ENCODE data around the gene CAMK1G.

CAMK1G gene

GRCh38 chr1:209583408-209583807 is at the start of gene CAMK1G:
TSS of gene CAMK1G (plus strand) at chr1:209583714. CDS start at chr1:209594984, 11,270 bp downstream.
- TF ChIP-seq CTCF (IDR thresholded peaks at IDR 0.05; ENCODE audit: low read depth, low read length, missing control alignments) = no peak
- H3K4me3 ChIP-seq (ENCODE audit: low read depth, low read length) = no peak within 1 kb of the TSS
- in situ Hi-C loops (cut with HindIII; ENCODE audit: low sequenced_read_pairs) = no loop called here
- DNase-seq (ENCODE audit: low read depth) = no peak

- in situ Hi-C loops (cut with HindIII; ENCODE audit: low sequenced_read_pairs) = no loop called here
- no peak overlapping the region for H3K4me3 ChIP-seq (ENCODE audit: low read depth, low read length)
- no peak for DNase-seq (ENCODE audit: low read depth)
- TF ChIP-seq CTCF (IDR thresholded peaks at IDR 0.05; ENCODE audit: low read depth, low read length, missing control alignments) = no peak
Measured at GRCh38 chr1:209534496-209535250, 48.8 kb upstream of the CAMK1G start.

GRCh38 chr1:209536843-209537242 is 46.7 kb upstream of the CAMK1G start:
- in situ Hi-C loops (cut with HindIII; ENCODE audit: low sequenced_read_pairs) = no loop called here
- TF ChIP-seq CTCF (IDR thresholded peaks at IDR 0.05; ENCODE audit: low read depth, low read length, missing control alignments) = no peak
- H3K4me3 ChIP-seq (ENCODE audit: low read depth, low read length) = no peak overlapping the region
- no peak for DNase-seq (ENCODE audit: low read depth)

GRCh38 chr1:209537336-209538114 is 46.0 kb upstream of the CAMK1G start:
- DNase-seq (ENCODE audit: low read depth) = no peak
- in situ Hi-C loops (cut with HindIII; ENCODE audit: low sequenced_read_pairs) = no loop called here
- no peak for TF ChIP-seq CTCF (IDR thresholded peaks at IDR 0.05; ENCODE audit: low read depth, low read length, missing control alignments)
- H3K4me3 ChIP-seq (ENCODE audit: low read depth, low read length) = no peak overlapping the region

- in situ Hi-C loops (cut with HindIII; ENCODE audit: low sequenced_read_pairs) = no loop called here
- TF ChIP-seq CTCF (IDR thresholded peaks at IDR 0.05; ENCODE audit: low read depth, low read length, missing control alignments) = no peak
Measured at GRCh38 chr1:209539576-209539975, 43.9 kb upstream of the CAMK1G start.

GRCh38 chr1:209542585-209542984 is 40.9 kb upstream of the CAMK1G start:
- DNase-seq (ENCODE audit: low read depth) = no peak
- no peak for TF ChIP-seq CTCF (IDR thresholded peaks at IDR 0.05; ENCODE audit: low read depth, low read length, missing control alignments)
- no peak overlapping the region for H3K4me3 ChIP-seq (ENCODE audit: low read depth, low read length)
- in situ Hi-C loops (cut with HindIII; ENCODE audit: low sequenced_read_pairs) = no loop called here

More at GRCh38 chr1:209539576-209539975, 43.9 kb upstream of the CAMK1G start:
- H3K4me3 ChIP-seq (ENCODE audit: low read depth, low read length) = no peak overlapping the region
- DNase-seq (ENCODE audit: low read depth) = no peak
